Fibroblast of skin of right biceps (primary cell): Measurements from ENCODE around the gene TMEM47.

Source experiments
- DNase-seq: peaks from one replicate; pipeline ENCODE4 v3.0.0-alpha.2; 2013

The TMEM47 gene

GRCh38 chrX:34656842-34657725 is at the start of gene TMEM47:
Gene TMEM47, minus strand, starts transcription at chrX:34657285. Its CDS starts 256 bp downstream, at chrX:34657029.
- DNase-seq, result peak; percentile 79

GRCh38 chrX:34687095-34687494 is 30.0 kb upstream of the TMEM47 start:
- no peak for DNase-seq

- DNase-seq, result no peak
Measured at GRCh38 chrX:34659575-34659974, 2.5 kb upstream of the TMEM47 start.

GRCh38 chrX:34658326-34658725 is 1.2 kb upstream of the TMEM47 start:
- DNase-seq, result peak; percentile 83

GRCh38 chrX:34657726-34658070 is 613 bp upstream of the TMEM47 start:
- DNase-seq, result no peak

- no peak for DNase-seq
Measured at GRCh38 chrX:34656467-34656841, 631 bp downstream of the TMEM47 start.

GRCh38 chrX:34655501-34656455 is 1.3 kb downstream of the TMEM47 start:
- DNase-seq, result peak; percentile 41

- DNase-seq, result peak; percentile 25
Measured at GRCh38 chrX:34654696-34655490, 2.2 kb downstream of the TMEM47 start.

GRCh38 chrX:34653811-34654210 is 3.3 kb downstream of the TMEM47 start:
- no peak for DNase-seq

- no peak for DNase-seq
Measured at GRCh38 chrX:34642849-34643248, 14.2 kb downstream of the TMEM47 start.

GRCh38 chrX:34638116-34638515 is 19.0 kb downstream of the TMEM47 start:
- peak; percentile 28 for DNase-seq

GRCh38 chrX:34634349-34634748 is 22.7 kb downstream of the TMEM47 start:
- DNase-seq, result no peak

- no peak for DNase-seq
Measured at GRCh38 chrX:34632384-34632783, 24.7 kb downstream of the TMEM47 start.

- no peak for DNase-seq
Measured at GRCh38 chrX:34631479-34632220, 25.4 kb downstream of the TMEM47 start.

- peak; percentile 72 for DNase-seq
Measured at GRCh38 chrX:34629572-34629971, 27.5 kb downstream of the TMEM47 start.

- peak; percentile 14 for DNase-seq
Measured at GRCh38 chrX:34624416-34624815, 32.7 kb downstream of the TMEM47 start.

GRCh38 chrX:34619920-34620319 is 37.2 kb downstream of the TMEM47 start:
- no peak for DNase-seq

GRCh38 chrX:34612036-34612435 is 45.0 kb downstream of the TMEM47 start:
- DNase-seq, result no peak

- no peak for DNase-seq
Measured at GRCh38 chrX:34598362-34598761, 58.7 kb downstream of the TMEM47 start.

GRCh38 chrX:34586936-34587335 is 70.1 kb downstream of the TMEM47 start:
- no peak for DNase-seq

GRCh38 chrX:34586346-34586911 is 70.7 kb downstream of the TMEM47 start:
- no peak for DNase-seq

GRCh38 chrX:34585561-34585960 is 71.5 kb downstream of the TMEM47 start:
- DNase-seq, result peak; percentile 4
